NT2/D1 (cell line): Measurements from ENCODE around the gene OSM.

ENCODE experiments used
- SUZ12 ChIP-seq: IDR thresholded peaks from 2 replicates; pipeline ENCODE4 v1.6.1; 2011; ENCODE audit not compliant: insufficient read length, insufficient read depth; ENCODE audit errors: extremely low read depth
- ZNF274 ChIP-seq: IDR thresholded peaks from 2 replicates; pipeline ENCODE4 v1.6.1; 2011; ENCODE audit warnings: mild to moderate bottlenecking, low read depth, low read length

GRCh38 chr22:30289980-30290313, 23.3 kb upstream of the OSM start:
- TF ChIP-seq ZNF274 (no peak), SUZ12 (no peak)
